HL-60/S4 (cell line): Measurements from ENCODE around the gene DLGAP1.
"Not testable (repeated sequence)": the region's sequence is repeated elsewhere in the genome, so short reads cannot be mapped to it uniquely, and the experiment has no call there.

ENCODE experiments used
- in situ Hi-C: fragments of 300-500 bp; cut with MboI; formaldehyde crosslinking; loops from 2 replicates; pipeline ENCODE4 v1.14.3; 2022; ENCODE audit warnings: low sequenced_read_pairs

DLGAP1 gene

GRCh38 chr18:4022749-4023148, 432.4 kb downstream of the DLGAP1 start:
- in situ Hi-C loops: not testable (repeated sequence)

- in situ Hi-C loops: no loop called here
These were observed 435.1 kb downstream of the DLGAP1 start for GRCh38 chr18:4020026-4020425.

- in situ Hi-C loops: no loop called here
These were observed 437.6 kb downstream of the DLGAP1 start for GRCh38 chr18:4017480-4017879.

GRCh38 chr18:4016391-4017049, 438.6 kb downstream of the DLGAP1 start:
- in situ Hi-C loops: no loop called here

GRCh38 chr18:4007846-4008245, 447.3 kb downstream of the DLGAP1 start:
- in situ Hi-C loops: no loop called here

- in situ Hi-C loops: no loop called here
These were observed 450.8 kb downstream of the DLGAP1 start for GRCh38 chr18:4004183-4004829.

GRCh38 chr18:3998698-3999333, 456.3 kb downstream of the DLGAP1 start:
- in situ Hi-C loops: no loop called here

- in situ Hi-C loops: no loop called here
These were observed 459.5 kb downstream of the DLGAP1 start for GRCh38 chr18:3995476-3996102.

GRCh38 chr18:3993941-3994687, 461.0 kb downstream of the DLGAP1 start:
- in situ Hi-C loops: no loop called here

- in situ Hi-C loops: no loop called here
These were observed 469.4 kb downstream of the DLGAP1 start for GRCh38 chr18:3985664-3986063.

- in situ Hi-C loops: no loop called here
These were observed 470.1 kb downstream of the DLGAP1 start for GRCh38 chr18:3985020-3985419.

- in situ Hi-C loops: no loop called here
These were observed 470.8 kb downstream of the DLGAP1 start for GRCh38 chr18:3984163-3984757.

- in situ Hi-C loops: no loop called here
These were observed 471.6 kb downstream of the DLGAP1 start for GRCh38 chr18:3983351-3983969.

- in situ Hi-C loops: no loop called here
These were observed 472.6 kb downstream of the DLGAP1 start for GRCh38 chr18:3982541-3982940.

GRCh38 chr18:3979024-3979423, 476.1 kb downstream of the DLGAP1 start:
- in situ Hi-C loops: no loop called here

- in situ Hi-C loops: no loop called here
These were observed 481.8 kb downstream of the DLGAP1 start for GRCh38 chr18:3973191-3973850.

GRCh38 chr18:3972291-3972930, 482.7 kb downstream of the DLGAP1 start:
- in situ Hi-C loops: no loop called here

GRCh38 chr18:3970929-3971328, 484.2 kb downstream of the DLGAP1 start:
- in situ Hi-C loops: no loop called here
